Stimulated activated CD8-positive, alpha-beta memory T cell treated with anti-CD3 and anti-CD28 coated beads, Interleukin-15, amount 100 ng/mL, for 4 hours (primary cell): ENCODE data around the gene FAM72C.
"Not testable (repeated sequence)": the region's sequence is repeated elsewhere in the genome, so short reads cannot be mapped to it uniquely, and the experiment has no call there.

Experiments used
- DNase-seq, 2 donors: peaks; one replicate each; pipeline ENCODE4 v3.0.0-alpha.2; 2020; ENCODE audit warnings: low read depth in 2 of 2

The FAM72C gene

GRCh38 chr1:143984721-143985473 is 13.1 kb upstream of the FAM72C start:
- not testable (repeated sequence) for DNase-seq

GRCh38 chr1:143974416-143974815 is 2.6 kb upstream of the FAM72C start:
- not testable (repeated sequence) for DNase-seq

GRCh38 chr1:143973876-143974414 is 2.2 kb upstream of the FAM72C start:
- not testable (repeated sequence) for DNase-seq

- not testable (repeated sequence) for DNase-seq
These were observed 1.1 kb upstream of the FAM72C start for GRCh38 chr1:143972753-143973326.

- not testable (repeated sequence) for DNase-seq
These were observed 5.9 kb downstream of the FAM72C start for GRCh38 chr1:143965860-143966259.

- DNase-seq: not testable (repeated sequence)
These were observed 7.5 kb downstream of the FAM72C start for GRCh38 chr1:143964294-143964693.

- DNase-seq: not testable (repeated sequence)
These were observed 15.9 kb downstream of the FAM72C start for GRCh38 chr1:143955930-143956329.

GRCh38 chr1:143952913-143953312 is 18.9 kb downstream of the FAM72C start:
- DNase-seq: not testable (repeated sequence)

- not testable (repeated sequence) for DNase-seq
These were observed 20.0 kb downstream of the FAM72C start for GRCh38 chr1:143951485-143952391.

GRCh38 chr1:143947749-143948148 is 24.0 kb downstream of the FAM72C start:
- DNase-seq: not testable (repeated sequence)

- DNase-seq: not testable (repeated sequence)
These were observed 26.5 kb downstream of the FAM72C start for GRCh38 chr1:143945253-143945652.

- DNase-seq: not testable (repeated sequence)
These were observed 27.1 kb downstream of the FAM72C start for GRCh38 chr1:143944576-143945240.

- not testable (repeated sequence) for DNase-seq
These were observed 28.3 kb downstream of the FAM72C start for GRCh38 chr1:143943319-143943978.

GRCh38 chr1:143942238-143942860 is 29.4 kb downstream of the FAM72C start:
- DNase-seq: not testable (repeated sequence)

- not testable (repeated sequence) for DNase-seq
These were observed 32.1 kb downstream of the FAM72C start for GRCh38 chr1:143939666-143940065.

- not testable (repeated sequence) for DNase-seq
These were observed 32.9 kb downstream of the FAM72C start for GRCh38 chr1:143938922-143939321.

- peak in 1 of 2 donors; percentile 6 for DNase-seq
These were observed 35.2 kb downstream of the FAM72C start for GRCh38 chr1:143936457-143937115.

- DNase-seq: not testable (repeated sequence)
These were observed 52.7 kb downstream of the FAM72C start for GRCh38 chr1:143919127-143919526.

- DNase-seq: not testable (repeated sequence)
These were observed 53.2 kb downstream of the FAM72C start for GRCh38 chr1:143918552-143918951.

- DNase-seq: not testable (repeated sequence)
These were observed 58.1 kb downstream of the FAM72C start for GRCh38 chr1:143913705-143914104.
